ENCODE data around the gene CFB.

DNA sequence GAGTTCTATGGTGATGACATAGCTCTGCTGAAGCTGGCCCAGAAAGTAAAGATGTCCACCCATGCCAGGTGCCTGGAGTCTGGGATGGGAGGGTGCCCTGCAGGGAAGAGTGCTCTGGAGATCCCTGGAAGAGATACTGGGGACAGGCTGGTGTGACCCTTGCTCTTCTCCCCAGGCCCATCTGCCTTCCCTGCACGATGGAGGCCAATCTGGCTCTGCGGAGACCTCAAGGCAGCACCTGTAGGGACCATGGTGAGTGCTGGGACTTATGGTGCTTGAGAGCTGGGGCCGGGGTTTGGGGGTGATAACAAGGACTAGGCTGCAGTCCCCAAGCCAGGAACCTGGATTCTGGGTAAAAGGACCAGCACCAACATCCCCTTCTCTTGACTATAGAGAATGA, 2.2 kb upstream of the CFB start:
- TF ChIP-seq, protein P1, sequence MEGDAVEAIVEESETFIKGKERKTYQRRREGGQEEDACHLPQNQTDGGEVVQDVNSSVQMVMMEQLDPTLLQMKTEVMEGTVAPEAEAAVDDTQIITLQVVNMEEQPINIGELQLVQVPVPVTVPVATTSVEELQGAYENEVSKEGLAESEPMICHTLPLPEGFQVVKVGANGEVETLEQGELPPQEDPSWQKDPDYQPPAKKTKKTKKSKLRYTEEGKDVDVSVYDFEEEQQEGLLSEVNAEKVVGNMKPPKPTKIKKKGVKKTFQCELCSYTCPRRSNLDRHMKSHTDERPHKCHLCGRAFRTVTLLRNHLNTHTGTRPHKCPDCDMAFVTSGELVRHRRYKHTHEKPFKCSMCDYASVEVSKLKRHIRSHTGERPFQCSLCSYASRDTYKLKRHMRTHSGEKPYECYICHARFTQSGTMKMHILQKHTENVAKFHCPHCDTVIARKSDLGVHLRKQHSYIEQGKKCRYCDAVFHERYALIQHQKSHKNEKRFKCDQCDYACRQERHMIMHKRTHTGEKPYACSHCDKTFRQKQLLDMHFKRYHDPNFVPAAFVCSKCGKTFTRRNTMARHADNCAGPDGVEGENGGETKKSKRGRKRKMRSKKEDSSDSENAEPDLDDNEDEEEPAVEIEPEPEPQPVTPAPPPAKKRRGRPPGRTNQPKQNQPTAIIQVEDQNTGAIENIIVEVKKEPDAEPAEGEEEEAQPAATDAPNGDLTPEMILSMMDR (IDR thresholded peaks at IDR 0.05), result no peak
- TF ChIP-seq POLR2AphosphoS5 (IDR thresholded peaks at IDR 0.05) (no peak), POLR2A (IDR thresholded peaks at IDR 0.05) (no peak), EP300 (IDR thresholded peaks at IDR 0.05) (no peak)
